GM23248 (cell line): ENCODE results near the gene RMC1. TPM values are rescaled to one million over a fixed set of nuclear protein-coding genes. Genes with fewer than 3 reads are reported as not detected.
"Not testable (repeated sequence)": the region's sequence is repeated elsewhere in the genome, so short reads cannot be mapped to it uniquely, and the experiment has no call there.

Source experiments
- DNase-seq: peaks from one replicate; pipeline ENCODE4 v3.0.0-alpha.2; 2015
- H2AFZ ChIP-seq: fragments of 200-600 bp; sonication (generic); 2 replicates; pipeline ENCODE4 v1.6.1; 2016; ENCODE audit warnings: antibody characterized with exemption
- H3F3A ChIP-seq: fragments of 200-600 bp; sonication (generic); 2 replicates; pipeline ENCODE4 v1.6.1; 2016; ENCODE audit warnings: mild to moderate bottlenecking, antibody characterized with exemption, mixed run types; ENCODE audit not compliant: insufficient read depth
- H3K27ac ChIP-seq: fragments of 200-600 bp; sonication (generic); 2 replicates; pipeline ENCODE4 v1.5.1; 2016; ENCODE audit warnings: mild to moderate bottlenecking
- H3K27me3 ChIP-seq: fragments of 200-600 bp; sonication (generic); replicated peaks from 2 replicates; pipeline ENCODE4 v1.6.1; 2016; ENCODE audit warnings: mild to moderate bottlenecking; ENCODE audit not compliant: insufficient read depth
- H3K36me3 ChIP-seq: fragments of 200-600 bp; sonication (generic); 2 replicates; pipeline ENCODE4 v1.6.1; 2016; ENCODE audit warnings: low read depth, mild to moderate bottlenecking
- H3K4me1 ChIP-seq: fragments of 200-600 bp; sonication (generic); 2 replicates; pipeline ENCODE4 v1.6.1; 2016; ENCODE audit warnings: mild to moderate bottlenecking; ENCODE audit not compliant: insufficient read depth
- H3K4me2 ChIP-seq: fragments of 200-600 bp; sonication (generic); one replicate; pipeline ENCODE4 v1.6.1; 2016; ENCODE audit warnings: mild to moderate bottlenecking; ENCODE audit not compliant: unreplicated experiment
- H3K4me3 ChIP-seq: fragments of 200-600 bp; sonication (generic); 2 replicates; pipeline ENCODE4 v1.5.1; 2016; ENCODE audit warnings: mild to moderate bottlenecking
- H3K79me2 ChIP-seq: fragments of 200-600 bp; sonication (generic); 2 replicates; pipeline ENCODE4 v1.6.1; 2016; ENCODE audit warnings: mild to moderate bottlenecking; ENCODE audit not compliant: insufficient read depth
- H3K9ac ChIP-seq: fragments of 200-600 bp; sonication (generic); 2 replicates; pipeline ENCODE4 v1.6.1; 2016; ENCODE audit warnings: mild to moderate bottlenecking
- H3K9me2 ChIP-seq: fragments of 200-600 bp; sonication (generic); 2 replicates; pipeline ENCODE4 v1.6.1; 2016; ENCODE audit warnings: mixed run types, mild to moderate bottlenecking, moderate library complexity; ENCODE audit not compliant: insufficient read depth
- H3K9me3 ChIP-seq: fragments of 200-600 bp; sonication (generic); one replicate; pipeline ENCODE4 v1.6.1; 2017; ENCODE audit warnings: low read depth
- H4K20me1 ChIP-seq: fragments of 200-600 bp; sonication (generic); 2 replicates; pipeline ENCODE4 v1.6.0; 2016; ENCODE audit not compliant: insufficient read depth
- EZH2 ChIP-seq: fragments of 200-600 bp; sonication (generic); IDR thresholded peaks from 2 replicates; pipeline ENCODE4 v1.6.1; 2018; ENCODE audit warnings: antibody characterized with exemption, mild to moderate bottlenecking; ENCODE audit not compliant: insufficient read depth, poor library complexity, severe bottlenecking
- EZH2phosphoT487 ChIP-seq: fragments of 200-600 bp; sonication (generic); IDR thresholded peaks from 2 replicates; pipeline ENCODE4 v1.6.1; 2018; ENCODE audit warnings: antibody characterized with exemption, moderate library complexity, mild to moderate bottlenecking, low read depth; ENCODE audit not compliant: insufficient read depth
- WGBS, 2 experiments: methylation state at CpG; one replicate each; pipeline ENCODE4 v1.1.6; 2015 to 2017; ENCODE audit warnings: low lambda C conversion rate in 2 of 2, low coverage in 1 of 2; ENCODE audit errors: missing lambda C conversion rate in 2 of 2; 5-methylcytosine and 5-hydroxymethylcytosine counted together
- in situ Hi-C: fragments of 300-500 bp; cut with MboI; formaldehyde crosslinking; loops from 2 replicates; pipeline ENCODE4 v1.15.0; 2020
- polyA plus RNA-seq: library from polyadenylated mRNA; unstranded; fragments of >200 nt; fragmentation: Nextera tagmentation; extraction: Ambion mirVana; gene quantifications from 2 replicates; pipeline ENCODE4 v1.2.1, GENCODE V29; 2016
- total RNA-seq: library from RNA; depleted of rRNA; stranded (reverse); fragments of >200 nt; shearing (Covaris generic); gene quantifications from 2 replicates; pipeline ENCODE4 v1.2.3, GENCODE V29; 2014

RMC1 gene
- total and polyA plus RNA-seq, 2 experiments from 2014 or later, result 22.1 to 22.8 TPM

DNA sequence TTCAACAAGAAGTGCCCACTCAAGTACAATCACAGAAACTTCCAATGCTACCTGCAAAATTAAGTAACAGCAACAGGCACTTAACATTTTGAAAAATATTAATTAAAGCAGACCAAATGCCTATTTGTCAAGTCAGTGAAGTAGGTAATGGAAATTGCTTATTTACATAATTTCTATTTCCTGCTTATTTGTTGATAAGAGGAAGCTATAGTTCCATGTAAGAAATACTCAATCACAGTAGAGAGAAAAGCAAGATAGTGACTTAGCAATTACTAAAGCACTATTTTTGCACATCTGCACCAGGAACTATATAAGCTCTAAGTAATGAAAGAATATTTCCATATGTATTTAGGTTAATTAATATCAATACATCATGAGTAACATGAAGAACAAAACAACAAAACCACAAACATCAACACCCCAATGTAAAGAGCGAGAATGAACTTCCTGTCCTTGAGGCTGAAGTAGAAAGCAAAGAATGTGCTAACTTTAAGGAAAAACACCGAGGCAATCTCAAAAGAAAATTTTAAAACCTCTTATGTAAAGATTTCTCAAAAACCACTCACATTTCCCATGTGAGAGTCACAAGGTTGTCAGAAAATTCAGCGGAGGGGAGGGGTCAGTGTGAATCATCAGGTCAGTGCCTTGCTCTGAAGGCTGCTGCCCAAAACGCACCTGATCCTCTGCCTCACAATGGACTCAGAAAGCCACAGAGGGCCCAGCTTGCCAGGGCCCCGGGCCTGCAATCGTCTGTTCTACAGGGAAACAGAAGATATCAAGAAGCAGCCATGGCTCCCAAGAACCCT is 70.5 kb downstream of the RMC1 start:
- 0 out of 2 replicates have a peak overlapping the region, but pooled peaks have one; percentile 6 for H3K9ac ChIP-seq
- H3K36me3 ChIP-seq, result peaks cover 16% of the 10 kb centered on the region
- peaks cover 14% of the 10 kb centered on the region for H3K4me1 ChIP-seq
- H3K4me3 ChIP-seq, result no peak overlapping the region
- H3K9me2 ChIP-seq, result no peaks in the 10 kb centered on the region
- H4K20me1 ChIP-seq, result 0 out of 2 replicates have a peak, but pooled peaks cover 6% of the 10 kb centered on the region
- peaks cover 49% of the 10 kb centered on the region for H3K79me2 ChIP-seq
- H3F3A ChIP-seq, result peaks cover 28% of the 10 kb centered on the region
- TF ChIP-seq EZH2phosphoT487, result no peak
- TF ChIP-seq EZH2, result no peak
- 41 to 46% methylated on average over 6 of the region's 6 CpGs for WGBS, 2 experiments
- peak overlapping the region; percentile 38; the same call in 1 of the 2 replicates for H3K27ac ChIP-seq
- H3K9me3 ChIP-seq, result no peaks in the 10 kb centered on the region
- peak overlapping the region; percentile 18 for H3K4me2 ChIP-seq
- peak; percentile 77 for DNase-seq
- in situ Hi-C loops, result no loop called here
- H3K27me3 ChIP-seq, result no peaks in the 10 kb centered on the region
- no peak overlapping the region for H2AFZ ChIP-seq

DNA sequence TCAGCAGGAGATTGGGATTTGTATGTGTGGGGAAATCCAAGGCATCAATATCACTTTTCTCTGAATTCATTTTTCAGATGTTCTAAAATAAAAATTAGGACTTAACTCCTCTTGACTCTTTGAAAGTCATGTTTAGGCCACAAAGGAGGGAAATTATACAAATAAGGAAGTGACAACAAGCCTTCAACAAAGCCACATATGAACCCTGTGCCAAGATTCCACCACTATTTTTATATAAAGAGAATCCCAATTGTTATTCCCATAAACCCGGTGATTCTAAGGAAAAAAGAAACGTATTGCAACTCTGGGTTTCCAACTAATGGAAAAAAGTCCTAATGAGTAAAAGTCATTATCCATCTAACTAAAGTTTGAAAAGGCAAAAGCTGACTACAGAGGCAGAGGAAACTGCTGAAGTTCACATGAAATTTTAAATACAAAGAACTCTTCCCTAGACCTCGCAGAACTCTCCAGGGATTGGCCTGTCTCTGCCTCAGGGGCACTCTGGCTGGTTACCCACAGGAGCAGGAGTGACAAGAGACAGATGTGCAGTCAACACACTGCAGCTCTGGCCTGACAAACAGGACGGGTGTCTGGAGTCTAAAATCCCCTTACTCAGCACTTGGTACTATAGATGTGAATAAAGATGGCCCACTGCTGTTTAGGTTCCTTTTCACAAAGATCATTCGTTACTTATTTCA is 71.4 kb downstream of the RMC1 start:
- Histone ChIP-seq H3K27ac (0 out of 2 replicates have a peak overlapping the region, but pooled peaks have one; percentile 12), H3K9ac (no peak overlapping the region), H2AFZ (no peak overlapping the region), H3K9me3 (no peaks in the 10 kb centered on the region), H3K4me3 (no peak overlapping the region), H3K4me1 (peaks cover 23% of the 10 kb centered on the region), H3F3A (peaks cover 36% of the 10 kb centered on the region), H3K36me3 (peaks cover 13% of the 10 kb centered on the region; the same call in 1 of the 2 replicates), H4K20me1 (0 out of 2 replicates have a peak, but pooled peaks cover 8% of the 10 kb centered on the region), H3K79me2 (peaks cover 58% of the 10 kb centered on the region), H3K4me2 (no peak overlapping the region), H3K27me3 (no peaks in the 10 kb centered on the region), H3K9me2 (no peaks in the 10 kb centered on the region)
- TF ChIP-seq EZH2phosphoT487 (no peak), EZH2 (no peak)
- in situ Hi-C loops, result no loop called here
- 82 to 87% methylated on average over 5 of the region's 5 CpGs for WGBS, 2 experiments
- no peak for DNase-seq

DNA sequence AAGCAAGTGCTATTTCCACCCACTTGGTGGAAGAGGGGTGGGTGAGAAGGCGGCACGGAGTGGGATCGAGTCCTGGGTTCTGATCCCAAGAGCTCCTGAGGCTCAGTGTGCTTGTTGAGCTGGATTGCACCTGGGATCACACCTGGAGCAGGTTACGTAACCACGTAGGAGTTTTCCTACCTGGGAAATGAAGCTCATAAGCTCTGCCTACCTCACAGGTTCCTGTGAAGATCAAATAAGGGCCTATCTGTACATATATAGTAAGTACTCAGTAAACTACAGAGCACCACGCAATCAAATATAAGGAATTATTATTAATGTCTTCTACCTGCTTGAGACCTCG is 72.0 kb downstream of the RMC1 start:
- H3K27ac ChIP-seq, result no peak overlapping the region
- peaks cover 63% of the 10 kb centered on the region for H3K79me2 ChIP-seq
- peaks cover 28% of the 10 kb centered on the region for H3K4me1 ChIP-seq
- in situ Hi-C loops, result no loop called here
- DNase-seq, result no peak
- H3K27me3 ChIP-seq, result no peaks in the 10 kb centered on the region
- TF ChIP-seq EZH2 (no peak), EZH2phosphoT487 (no peak)
- WGBS, 2 experiments, result 84 to 90% methylated on average over 7 of the region's 7 CpGs
- H3F3A ChIP-seq, result peaks cover 41% of the 10 kb centered on the region
- H3K36me3 ChIP-seq, result peaks cover 13% of the 10 kb centered on the region; the same call in 1 of the 2 replicates
- H3K9ac ChIP-seq, result no peak overlapping the region
- 0 out of 2 replicates have a peak, but pooled peaks cover 8% of the 10 kb centered on the region for H4K20me1 ChIP-seq
- no peak overlapping the region for H3K4me2 ChIP-seq
- no peak overlapping the region for H2AFZ ChIP-seq
- no peaks in the 10 kb centered on the region for H3K9me2 ChIP-seq
- no peak overlapping the region for H3K4me3 ChIP-seq
- no peaks in the 10 kb centered on the region for H3K9me3 ChIP-seq

DNA sequence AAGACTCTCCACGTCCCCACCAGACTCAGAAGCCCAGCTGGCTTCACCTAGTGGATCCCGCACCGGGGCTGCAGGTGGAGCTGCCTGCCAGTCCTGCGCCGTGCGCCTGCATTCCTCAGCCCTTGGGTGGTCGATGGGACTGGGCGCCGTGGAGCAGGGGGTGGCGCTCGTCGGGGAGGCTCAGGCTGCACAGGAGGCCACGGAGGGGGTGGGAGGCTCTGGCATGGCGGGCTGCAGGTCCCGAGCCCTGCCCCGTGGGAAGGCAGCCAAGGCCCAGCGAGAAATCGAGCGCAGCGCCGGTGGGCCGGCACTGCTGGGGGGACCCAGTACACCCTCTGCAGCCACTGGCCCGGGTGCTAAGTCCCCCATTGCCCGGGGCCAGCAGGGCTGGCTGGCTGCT is 74.2 kb downstream of the RMC1 start:
- H3K4me3 ChIP-seq, H3K36me3 ChIP-seq, H3K27ac ChIP-seq, H3K27me3 ChIP-seq, H3K9me3 ChIP-seq, H2AFZ ChIP-seq, DNase-seq, H3K9ac ChIP-seq, in situ Hi-C loops, H3K9me2 ChIP-seq, H3K4me2 ChIP-seq, H4K20me1 ChIP-seq: not testable (repeated sequence)
- 96 to 98% methylated on average over 11 to 21 of the region's 24 CpGs for WGBS, 2 experiments
- H3K79me2 ChIP-seq, result peaks cover 77% of the 10 kb centered on the region
- H3K4me1 ChIP-seq, result peaks cover 49% of the 10 kb centered on the region
- peaks cover 59% of the 10 kb centered on the region for H3F3A ChIP-seq
